ENCODE measurements around the gene RECQL. TPM values are rescaled to one million over a fixed set of nuclear protein-coding genes. Genes with fewer than 3 reads are reported as not detected.

The RECQL gene
- polyA plus RNA-seq, 1 of the 3 experiments (the other 2 are of a cell fraction): 14.6 TPM

- Histone ChIP-seq H3F3A (replicated peaks; ENCODE audit: insufficient read depth) (no peaks in the 10 kb centered on the region), H3K9ac (no peak overlapping the region), H3K4me3 (ENCODE audit: low read depth in 2 of 2, low read length in 1 of 2) (no peak overlapping the region), H3K27me3 (ENCODE audit: insufficient read depth) (peaks cover 9% of the 10 kb centered on the region; the same call in 1 of the 2 replicates), H3K4me1 (ENCODE audit: control insufficient read depth in 1 of 2, insufficient read depth in 2 of 2, low read depth in 1 of 2, low read length in 1 of 2) (no peaks in the 10 kb centered on the region), H3K4me2 (no peak overlapping the region), H3K36me3 (replicated peaks in 1 of 2; ENCODE audit: control insufficient read depth in 1 of 2, insufficient read depth in 2 of 2, low read length in 1 of 2) (no peaks in the 10 kb centered on the region), H3K79me2 (ENCODE audit: insufficient read depth) (no peaks in the 10 kb centered on the region), H3K9me2 (no peaks in the 10 kb centered on the region), H4K20me1 (ENCODE audit: insufficient read depth) (no peaks in the 10 kb centered on the region), H3K27ac (ENCODE audit: low read depth in 2 of 2, low read length in 1 of 2) (no peak overlapping the region), H3K9me3 (no peaks in the 10 kb centered on the region), H2AFZ (ENCODE audit: low read depth) (no peak overlapping the region)
- TF ChIP-seq JUND (IDR thresholded peaks at IDR 0.05) (no peak), GATA2 (CRISPR knock-in tag; IDR thresholded peaks at IDR 0.05) (no peak)
- ChIA-PET POLR2A (no interaction called here), CTCF (interaction anchor here (0.8 kb wide), 1 partner anchor 12 kb away, joined by 3 read pairs; no protein-coding TSS in a partner anchor)
- no peak for DNase-seq
Measured at GRCh38 chr12:21543151-21543550, 41.7 kb upstream of the RECQL start.

GRCh38 chr12:21542403-21542802, 41.0 kb upstream of the RECQL start:
- ChIA-PET POLR2A (no interaction called here), CTCF (interaction anchor here (0.8 to 1.9 kb wide), 3 partner anchors 11 to 138 kb away, joined by 3 to 9 read pairs (median 4); no protein-coding TSS in a partner anchor)
- Histone ChIP-seq H3K4me3 (ENCODE audit: low read depth in 2 of 2, low read length in 1 of 2) (no peak overlapping the region), H4K20me1 (ENCODE audit: insufficient read depth) (no peaks in the 10 kb centered on the region), H3K27me3 (ENCODE audit: insufficient read depth) (peaks cover 9% of the 10 kb centered on the region; the same call in 1 of the 2 replicates), H3K9ac (no peak overlapping the region), H3F3A (replicated peaks; ENCODE audit: insufficient read depth) (no peaks in the 10 kb centered on the region), H2AFZ (ENCODE audit: low read depth) (no peak overlapping the region), H3K4me1 (ENCODE audit: control insufficient read depth in 1 of 2, insufficient read depth in 2 of 2, low read depth in 1 of 2, low read length in 1 of 2) (no peaks in the 10 kb centered on the region), H3K9me3 (no peaks in the 10 kb centered on the region), H3K79me2 (ENCODE audit: insufficient read depth) (no peaks in the 10 kb centered on the region), H3K9me2 (no peaks in the 10 kb centered on the region), H3K4me2 (no peak overlapping the region), H3K27ac (ENCODE audit: low read depth in 2 of 2, low read length in 1 of 2) (no peak overlapping the region), H3K36me3 (replicated peaks in 1 of 2; ENCODE audit: control insufficient read depth in 1 of 2, insufficient read depth in 2 of 2, low read length in 1 of 2) (no peaks in the 10 kb centered on the region)
- no peak for DNase-seq
- WGBS (ENCODE audit: low lambda C conversion rate): 19% methylated on average over 5 of the region's 5 CpGs
- no peak for TF ChIP-seq FOXM1 (IDR thresholded peaks at IDR 0.05; ENCODE audit: low read depth)
- TF ChIP-seq JUND (IDR thresholded peaks at IDR 0.05): no peak

- WGBS (ENCODE audit: low lambda C conversion rate): 15% methylated on average over 6 of the region's 6 CpGs
- Histone ChIP-seq H3K9ac (no peak overlapping the region), H3F3A (replicated peaks; ENCODE audit: insufficient read depth) (no peaks in the 10 kb centered on the region), H3K4me2 (no peak overlapping the region), H3K27me3 (ENCODE audit: insufficient read depth) (peaks cover 9% of the 10 kb centered on the region; the same call in 1 of the 2 replicates), H3K4me3 (ENCODE audit: low read depth in 2 of 2, low read length in 1 of 2) (no peak overlapping the region), H4K20me1 (ENCODE audit: insufficient read depth) (no peaks in the 10 kb centered on the region), H3K36me3 (replicated peaks in 1 of 2; ENCODE audit: control insufficient read depth in 1 of 2, insufficient read depth in 2 of 2, low read length in 1 of 2) (no peaks in the 10 kb centered on the region), H3K27ac (ENCODE audit: low read depth in 2 of 2, low read length in 1 of 2) (no peak overlapping the region), H3K4me1 (ENCODE audit: control insufficient read depth in 1 of 2, insufficient read depth in 2 of 2, low read depth in 1 of 2, low read length in 1 of 2) (no peaks in the 10 kb centered on the region), H3K79me2 (ENCODE audit: insufficient read depth) (no peaks in the 10 kb centered on the region), H3K9me3 (no peaks in the 10 kb centered on the region), H3K9me2 (no peaks in the 10 kb centered on the region), H2AFZ (ENCODE audit: low read depth) (no peak overlapping the region)
- ChIA-PET POLR2A (no interaction called here), CTCF (interaction anchor here (1.2 to 1.9 kb wide), 2 partner anchors 12 to 139 kb away, joined by 4 to 9 read pairs; no protein-coding TSS in a partner anchor)
- no peak for DNase-seq
- TF ChIP-seq GATA2 (CRISPR knock-in tag; IDR thresholded peaks at IDR 0.05) (peak; percentile 24; the same call in 1 of the 2 replicates), REST (IDR thresholded peaks at IDR 0.05; ENCODE audit: low read depth, low read length) (no peak), EP300 (IDR thresholded peaks at IDR 0.05; ENCODE audit: borderline replicate concordance in 1 of 2, low read depth in 1 of 2, low read length in 1 of 2) (peak in 1 of 2 experiments; percentile 37; a peak in 1 of 4 replicates)
Measured at GRCh38 chr12:21541773-21542172, 40.3 kb upstream of the RECQL start.

All from SK-N-SH (cell line).